ENCODE results near the gene GATA6.

GATA6 gene

DNA sequence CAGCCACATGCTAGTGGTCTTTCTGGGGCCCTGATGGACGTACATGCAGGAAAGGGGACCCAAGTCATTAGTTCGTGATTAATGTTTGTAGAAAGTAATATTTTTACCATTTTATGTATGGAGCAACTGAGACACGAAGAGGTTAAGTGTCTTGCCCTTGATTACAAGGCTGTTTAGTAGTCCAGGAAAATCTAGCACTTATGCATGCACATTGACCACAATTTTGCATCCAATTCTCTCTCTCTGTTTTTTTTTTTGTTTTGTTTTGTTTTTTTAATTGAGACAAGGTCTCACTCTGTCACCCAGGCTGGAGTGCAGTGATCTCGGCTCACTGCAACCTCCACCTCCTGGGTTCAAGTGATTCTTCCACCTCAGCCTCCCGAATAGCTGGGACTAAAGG is 8.3 kb upstream of the GATA6 start:
- Mint-ChIP-seq H3K9me3 (ENCODE audit: low read depth) (no peaks in the 10 kb centered on the region), H3K4me1 (ENCODE audit: low read depth) (peaks cover 3% of the 10 kb centered on the region), H3K27me3 (peaks cover 32% of the 10 kb centered on the region), H3K27ac (no peak overlapping the region), H3K4me3 (no peak overlapping the region), H3K36me3 (no peaks in the 10 kb centered on the region)

DNA sequence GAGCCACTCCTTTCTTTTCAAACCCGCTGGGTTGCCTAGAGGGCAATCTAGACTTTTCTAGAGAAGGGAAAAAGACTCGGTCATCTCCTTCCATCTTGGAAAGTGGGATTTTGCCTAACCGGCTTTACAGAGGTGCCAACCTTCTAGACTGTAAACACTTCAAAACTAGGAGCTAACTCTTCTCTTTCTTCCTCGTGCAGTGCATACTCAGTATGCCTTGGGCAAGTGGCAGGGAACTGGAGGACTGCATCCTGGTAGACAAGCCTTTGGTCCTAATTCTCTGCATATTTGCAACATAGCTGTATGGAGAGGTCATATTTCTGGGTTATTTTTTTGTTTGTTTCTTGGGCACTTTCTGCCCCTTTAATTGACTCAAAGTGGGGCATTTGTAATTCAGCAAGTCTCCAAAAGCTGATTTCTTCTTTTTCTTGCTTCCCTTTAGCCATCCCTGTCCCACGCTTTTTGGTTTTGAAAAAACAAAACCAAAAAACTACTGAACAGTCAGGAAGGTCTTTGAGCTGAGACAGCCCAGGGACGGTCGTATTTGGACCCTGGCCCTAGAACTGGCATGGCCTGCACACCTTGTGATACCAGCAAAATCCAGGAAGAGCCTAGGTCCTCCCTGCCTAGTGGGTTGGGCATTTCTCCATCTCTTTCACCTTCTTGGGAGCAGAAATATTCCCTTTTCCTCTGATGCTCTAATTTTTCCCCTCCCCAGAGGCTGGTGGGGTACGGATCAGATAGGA is 5.8 kb upstream of the GATA6 start:
- Mint-ChIP-seq H3K9me3 (ENCODE audit: low read depth) (no peaks in the 10 kb centered on the region), H3K4me1 (ENCODE audit: low read depth) (peaks cover 14% of the 10 kb centered on the region), H3K27ac (no peak overlapping the region), H3K36me3 (no peaks in the 10 kb centered on the region), H3K4me3 (no peak overlapping the region), H3K27me3 (peaks cover 45% of the 10 kb centered on the region)

DNA sequence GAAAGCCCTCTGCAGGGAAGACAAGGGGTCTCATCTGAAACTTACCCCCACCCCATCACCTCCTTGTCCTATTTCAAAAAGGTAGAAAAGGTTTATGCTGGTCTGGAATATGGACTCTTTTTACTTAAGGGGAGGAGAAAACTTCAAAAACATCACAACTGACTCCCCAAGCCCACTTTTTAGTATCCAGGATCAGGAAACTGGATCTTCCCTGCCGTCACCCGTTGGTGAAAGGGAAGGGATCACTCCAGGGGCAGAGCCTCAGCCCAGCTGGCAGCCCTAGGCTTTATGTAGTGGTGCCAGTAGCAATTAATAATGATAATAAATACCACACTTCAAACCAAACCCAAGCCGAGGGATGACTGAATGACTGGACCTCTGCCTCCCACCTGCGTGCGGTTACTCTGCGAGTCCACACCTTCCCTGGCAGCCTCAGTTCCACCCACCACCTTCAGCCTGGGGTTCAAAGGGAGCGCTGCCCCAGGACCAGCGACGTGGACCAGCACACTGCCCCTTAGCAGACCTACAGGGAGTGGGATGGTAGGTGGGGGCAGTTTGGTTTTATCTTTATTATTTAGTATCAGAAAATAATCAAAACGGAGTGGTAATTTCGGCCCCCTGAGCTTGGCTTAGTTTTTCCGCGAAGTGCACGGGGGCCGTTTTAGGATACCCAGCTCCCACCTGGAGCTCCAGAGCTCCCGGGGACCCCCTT is 4.9 kb upstream of the GATA6 start:
- Mint-ChIP-seq H3K4me3 (no peak overlapping the region), H3K9me3 (ENCODE audit: low read depth) (no peaks in the 10 kb centered on the region), H3K36me3 (no peaks in the 10 kb centered on the region), H3K27ac (no peak overlapping the region), H3K4me1 (ENCODE audit: low read depth) (peaks cover 17% of the 10 kb centered on the region), H3K27me3 (peaks cover 44% of the 10 kb centered on the region)

DNA sequence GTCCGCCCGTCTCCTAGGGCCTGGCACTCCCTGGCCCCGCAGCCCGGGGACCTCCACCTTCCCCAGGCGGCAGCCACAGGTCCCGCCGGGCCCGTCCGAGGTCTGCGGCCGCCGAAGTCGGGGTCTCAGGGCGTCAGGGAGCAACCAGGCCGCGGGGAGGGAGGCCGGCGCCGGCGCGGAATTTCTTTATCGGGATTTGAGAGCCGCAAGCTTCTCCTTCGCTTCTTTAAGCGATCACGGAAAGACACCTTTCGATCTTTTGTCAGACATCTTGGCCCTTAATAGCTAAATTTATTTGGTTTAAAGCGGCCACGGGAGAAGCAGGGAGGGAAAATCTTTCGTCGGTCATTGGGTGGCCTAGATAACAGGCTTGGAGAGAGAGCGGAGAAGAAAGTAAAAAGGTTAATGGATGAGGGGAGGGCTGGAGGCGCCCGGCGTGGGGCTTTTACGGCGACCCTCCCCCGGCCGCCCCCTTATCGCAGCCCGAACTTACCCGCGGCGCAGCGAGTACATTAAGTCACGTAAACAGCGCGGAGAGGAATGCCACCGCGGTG is 4.3 kb upstream of the GATA6 start:
- Mint-ChIP-seq H3K27ac (no peak overlapping the region), H3K9me3 (ENCODE audit: low read depth) (no peaks in the 10 kb centered on the region), H3K4me3 (peak overlapping the region; percentile 63), H3K36me3 (no peaks in the 10 kb centered on the region), H3K4me1 (ENCODE audit: low read depth) (peaks cover 19% of the 10 kb centered on the region), H3K27me3 (peaks cover 44% of the 10 kb centered on the region)

DNA sequence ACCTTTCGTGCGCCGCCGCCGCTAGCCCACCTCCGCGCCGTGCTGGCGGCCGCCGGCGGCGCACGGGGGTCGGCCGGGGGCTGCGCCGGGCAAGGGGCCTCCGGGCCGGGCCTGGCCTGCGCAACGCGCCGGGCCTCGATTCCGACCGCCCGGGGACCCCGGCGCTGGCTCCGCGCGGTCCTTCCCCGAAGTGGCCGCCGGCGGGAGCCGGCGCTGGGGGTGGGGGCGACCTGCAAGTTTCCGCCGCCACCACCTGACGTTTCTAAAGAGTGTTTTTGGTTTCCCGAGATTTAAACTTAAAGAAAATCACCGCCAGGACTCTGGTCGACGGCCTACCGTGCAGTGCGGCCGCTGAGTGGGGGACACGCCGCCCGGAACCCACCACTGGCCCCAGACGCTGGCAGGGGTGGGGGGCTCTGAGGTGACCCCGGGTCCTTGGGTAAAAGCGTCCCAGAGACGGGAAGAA is 3.8 kb upstream of the GATA6 start:
- Mint-ChIP-seq H3K4me1 (ENCODE audit: low read depth) (peaks cover 23% of the 10 kb centered on the region), H3K27ac (no peak overlapping the region), H3K36me3 (no peaks in the 10 kb centered on the region), H3K4me3 (no peak overlapping the region), H3K9me3 (ENCODE audit: low read depth) (no peaks in the 10 kb centered on the region), H3K27me3 (peaks cover 47% of the 10 kb centered on the region)

DNA sequence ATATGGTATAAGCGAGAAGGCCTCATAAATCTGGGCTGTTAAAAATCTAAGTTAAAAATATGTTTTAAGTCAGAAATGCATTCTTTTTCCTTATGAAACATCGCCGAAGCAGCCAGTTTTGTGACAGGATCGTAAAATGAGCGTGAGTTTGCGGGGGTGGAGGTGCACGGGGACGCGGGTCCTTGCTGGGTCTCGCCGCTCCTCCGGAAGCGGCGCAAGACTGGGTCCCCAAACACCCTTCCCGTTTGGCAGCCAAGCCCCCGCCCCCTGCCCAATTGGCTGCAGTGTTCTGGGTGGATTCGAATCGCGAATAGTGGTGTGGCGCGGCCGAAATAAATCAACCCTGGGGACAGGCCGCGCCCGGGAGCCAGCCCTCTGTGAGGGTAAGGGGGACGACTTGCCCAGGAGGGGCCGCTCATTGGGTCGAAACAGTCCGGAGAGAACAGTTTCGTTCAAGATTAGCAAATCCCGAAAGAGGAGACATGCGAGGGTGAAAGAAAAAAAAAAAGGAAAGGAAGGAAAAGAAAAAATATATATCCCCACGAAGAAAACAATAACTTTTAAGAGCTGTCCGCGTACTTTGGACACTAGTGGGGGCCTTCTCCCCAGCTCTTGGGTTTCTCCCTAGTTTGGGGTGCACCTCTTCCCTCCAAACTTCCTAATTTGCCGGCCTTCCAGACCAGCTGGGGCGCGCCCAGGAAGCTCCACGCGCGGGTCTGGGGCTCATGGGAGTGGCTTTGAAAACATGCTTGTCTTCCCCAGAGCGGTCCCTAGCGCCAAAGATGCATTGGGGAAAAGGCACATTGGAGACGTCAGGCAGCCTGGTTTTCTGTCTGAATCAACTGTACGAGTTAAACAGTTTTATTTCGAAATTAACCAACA is 3.1 kb upstream of the GATA6 start:
- H3K36me3 Mint-ChIP-seq, result no peaks in the 10 kb centered on the region
- H3K4me3 Mint-ChIP-seq, result peak overlapping the region; percentile 20
- peaks cover 47% of the 10 kb centered on the region for H3K27me3 Mint-ChIP-seq
- no peaks in the 10 kb centered on the region for H3K9me3 Mint-ChIP-seq (ENCODE audit: low read depth)
- H3K27ac Mint-ChIP-seq, result no peak overlapping the region
- peaks cover 25% of the 10 kb centered on the region for H3K4me1 Mint-ChIP-seq (ENCODE audit: low read depth)

DNA sequence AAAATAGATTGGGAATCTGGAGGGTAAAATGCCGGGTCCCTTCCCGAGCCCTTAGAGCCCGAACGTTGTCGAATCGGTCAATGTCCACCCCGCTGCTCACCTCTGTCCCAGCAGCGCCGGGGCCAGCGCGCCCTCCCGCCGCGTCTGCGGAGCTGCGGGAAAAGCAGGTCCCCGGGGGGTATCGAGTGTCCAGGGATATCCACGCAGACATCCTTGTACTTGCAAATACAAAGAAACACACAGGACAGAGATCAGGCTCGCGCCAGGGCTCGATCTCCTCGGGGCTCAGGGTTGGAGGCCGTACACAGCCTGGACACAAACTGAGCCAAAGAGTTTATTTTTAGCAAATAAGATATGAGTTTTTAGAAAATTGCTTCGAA is 2.3 kb upstream of the GATA6 start:
- no peak overlapping the region for H3K4me3 Mint-ChIP-seq
- H3K4me1 Mint-ChIP-seq (ENCODE audit: low read depth), result peaks cover 25% of the 10 kb centered on the region
- H3K27ac Mint-ChIP-seq, result no peak overlapping the region

DNA sequence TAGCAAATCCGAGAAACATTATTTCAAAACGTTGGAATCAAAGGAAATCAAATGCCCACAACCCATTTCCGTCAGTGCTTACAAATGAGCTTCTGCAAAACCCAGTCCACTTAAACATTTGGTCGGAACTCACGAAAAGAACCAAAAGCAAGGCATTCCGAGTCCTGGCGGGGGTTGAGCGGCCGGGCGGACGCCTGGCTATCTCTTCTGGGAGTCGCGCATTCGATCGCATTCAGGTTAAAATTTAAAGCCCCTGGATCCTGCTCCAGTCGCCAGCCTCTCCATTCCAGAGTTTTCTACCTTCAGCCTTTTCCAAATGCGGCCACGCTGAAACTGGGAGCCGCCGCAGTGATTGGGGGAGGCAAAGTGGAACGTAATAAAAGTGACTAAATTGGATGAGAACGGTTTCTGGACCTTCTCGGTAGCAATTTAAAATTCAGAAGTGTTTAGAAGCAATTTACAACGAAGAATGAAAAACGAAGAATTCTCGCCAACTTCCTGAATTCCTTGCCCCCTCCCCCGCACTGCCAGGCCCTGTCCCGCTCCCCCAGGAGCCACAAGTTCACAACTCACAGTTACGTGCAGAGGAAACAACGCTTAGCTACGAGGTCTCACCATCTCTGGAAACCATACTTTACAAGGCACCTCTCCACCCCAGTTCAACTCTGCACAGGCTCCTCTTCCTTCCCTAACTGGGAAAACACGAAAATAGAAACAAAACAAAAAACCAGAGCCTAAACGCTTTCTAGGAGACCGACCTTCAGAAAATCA is 1.7 kb upstream of the GATA6 start:
- H3K4me3 Mint-ChIP-seq, result peak overlapping the region; percentile 8
- peaks cover 41% of the 10 kb centered on the region for H3K27me3 Mint-ChIP-seq
- H3K27ac Mint-ChIP-seq, result no peak overlapping the region
- H3K4me1 Mint-ChIP-seq (ENCODE audit: low read depth), result peaks cover 27% of the 10 kb centered on the region
- H3K9me3 Mint-ChIP-seq (ENCODE audit: low read depth), result no peaks in the 10 kb centered on the region
- no peaks in the 10 kb centered on the region for H3K36me3 Mint-ChIP-seq

More for the DNA sequence above, 2.3 kb upstream of the GATA6 start:
- no peaks in the 10 kb centered on the region for H3K9me3 Mint-ChIP-seq (ENCODE audit: low read depth)
- no peaks in the 10 kb centered on the region for H3K36me3 Mint-ChIP-seq
- peaks cover 44% of the 10 kb centered on the region for H3K27me3 Mint-ChIP-seq

DNA sequence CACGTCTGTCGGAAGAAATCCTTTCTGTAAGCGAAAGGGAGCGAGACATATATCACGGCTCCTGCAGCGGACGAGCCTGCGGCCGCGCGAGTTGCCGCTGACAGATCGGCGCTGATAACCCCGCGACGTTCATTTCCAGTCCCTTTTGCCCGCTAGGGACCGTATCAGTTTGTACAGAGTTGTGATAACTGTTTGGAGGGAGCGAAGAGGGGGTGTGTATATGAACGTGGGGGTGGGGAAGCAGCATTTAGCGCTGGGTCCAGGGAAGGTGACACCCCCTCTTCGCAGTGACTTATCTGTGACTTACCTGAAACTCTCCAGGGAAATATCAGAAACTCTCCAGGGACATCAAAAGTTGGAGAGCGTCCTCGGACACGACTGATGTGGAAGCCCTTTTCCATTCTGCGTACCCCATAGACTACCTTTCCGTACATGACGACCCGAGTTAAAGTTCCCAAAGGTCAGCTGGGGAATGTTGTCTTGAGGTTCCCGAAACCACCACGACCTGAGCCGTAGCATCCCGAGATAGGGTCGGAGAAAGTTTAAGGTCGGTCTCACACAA is 948 bp upstream of the GATA6 start:
- peaks cover 27% of the 10 kb centered on the region for H3K4me1 Mint-ChIP-seq (ENCODE audit: low read depth)
- H3K36me3 Mint-ChIP-seq, result no peaks in the 10 kb centered on the region
- no peaks in the 10 kb centered on the region for H3K9me3 Mint-ChIP-seq (ENCODE audit: low read depth)
- peak overlapping the region; percentile 78 for H3K4me3 Mint-ChIP-seq
- peaks cover 41% of the 10 kb centered on the region for H3K27me3 Mint-ChIP-seq
- H3K27ac Mint-ChIP-seq, result no peak overlapping the region

DNA sequence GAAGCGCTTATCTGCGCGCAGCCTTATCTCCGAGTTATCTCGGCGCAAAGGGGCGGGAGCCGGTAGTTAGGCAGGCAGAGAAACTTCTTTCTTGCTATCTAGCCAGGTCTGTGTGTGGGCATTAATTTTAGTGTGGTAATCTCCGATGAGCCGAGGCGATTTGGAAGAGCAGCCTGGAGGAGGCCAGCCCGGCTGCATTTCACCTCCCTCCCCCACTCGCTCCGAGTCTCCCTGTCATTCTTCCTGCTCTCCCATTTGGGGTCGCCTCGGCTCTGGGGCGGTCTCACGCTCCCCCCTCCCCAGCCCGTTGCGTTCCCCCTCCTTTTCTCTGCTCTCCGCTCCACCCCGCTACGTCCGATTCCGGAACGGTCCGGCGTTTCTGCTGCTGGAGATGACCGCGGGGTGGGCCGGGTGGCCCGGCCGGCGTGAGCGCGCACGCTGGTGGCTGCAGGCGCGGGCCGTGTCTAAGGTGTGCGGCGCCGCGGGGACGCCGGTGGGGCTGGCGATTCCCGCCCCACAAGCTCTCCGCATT is 566 bp downstream of the GATA6 start:
- peaks cover 27% of the 10 kb centered on the region for H3K4me1 Mint-ChIP-seq (ENCODE audit: low read depth)
- H3K4me3 Mint-ChIP-seq, result peak overlapping the region; percentile 86
- H3K27ac Mint-ChIP-seq, result no peak overlapping the region
- peaks cover 40% of the 10 kb centered on the region for H3K27me3 Mint-ChIP-seq
- no peaks in the 10 kb centered on the region for H3K36me3 Mint-ChIP-seq
- no peaks in the 10 kb centered on the region for H3K9me3 Mint-ChIP-seq (ENCODE audit: low read depth)

DNA sequence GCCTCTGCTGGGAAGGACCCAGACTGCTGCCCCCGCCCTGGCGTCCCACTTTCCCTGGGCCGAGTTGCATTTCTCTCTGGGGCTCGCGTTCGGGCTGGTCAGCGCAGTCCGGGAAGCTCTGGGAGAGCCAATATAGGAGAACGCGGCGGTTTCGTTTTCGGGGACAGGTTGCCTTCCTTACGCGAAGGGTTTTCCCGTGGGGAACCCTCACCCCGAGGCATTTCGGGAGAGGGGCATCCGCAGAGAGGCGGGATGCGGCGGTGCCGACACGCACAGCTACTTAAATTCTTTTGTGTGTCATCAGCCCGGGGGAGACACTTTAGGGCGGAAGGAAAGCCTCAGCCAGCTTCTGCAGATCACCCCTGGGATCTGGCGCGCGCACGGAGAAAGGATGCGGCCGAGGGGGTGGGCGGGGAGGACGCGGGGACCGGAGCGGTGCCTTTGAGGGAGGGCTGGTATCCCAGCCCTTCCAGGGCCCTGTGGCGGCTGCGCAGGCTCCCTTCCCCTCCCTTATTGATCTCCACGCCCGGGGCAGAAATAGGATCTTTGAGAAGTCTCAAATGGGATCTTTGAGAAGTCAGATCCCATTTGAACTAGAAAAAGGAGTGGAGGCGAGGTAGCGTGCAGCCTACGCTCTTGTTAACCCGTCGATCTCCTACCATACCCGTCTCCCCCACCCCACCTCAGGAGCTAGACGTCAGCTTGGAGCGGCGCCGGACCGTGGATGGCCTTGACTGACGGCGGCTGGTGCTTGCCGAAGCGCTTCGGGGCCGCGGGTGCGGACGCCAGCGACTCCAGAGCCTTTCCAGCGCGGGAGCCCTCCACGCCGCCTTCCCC is 1.2 kb downstream of the GATA6 start:
- Mint-ChIP-seq H3K4me1 (ENCODE audit: low read depth) (peaks cover 24% of the 10 kb centered on the region), H3K27me3 (peaks cover 45% of the 10 kb centered on the region), H3K36me3 (no peaks in the 10 kb centered on the region), H3K4me3 (peak overlapping the region; percentile 86), H3K27ac (no peak overlapping the region), H3K9me3 (ENCODE audit: low read depth) (no peaks in the 10 kb centered on the region)

DNA sequence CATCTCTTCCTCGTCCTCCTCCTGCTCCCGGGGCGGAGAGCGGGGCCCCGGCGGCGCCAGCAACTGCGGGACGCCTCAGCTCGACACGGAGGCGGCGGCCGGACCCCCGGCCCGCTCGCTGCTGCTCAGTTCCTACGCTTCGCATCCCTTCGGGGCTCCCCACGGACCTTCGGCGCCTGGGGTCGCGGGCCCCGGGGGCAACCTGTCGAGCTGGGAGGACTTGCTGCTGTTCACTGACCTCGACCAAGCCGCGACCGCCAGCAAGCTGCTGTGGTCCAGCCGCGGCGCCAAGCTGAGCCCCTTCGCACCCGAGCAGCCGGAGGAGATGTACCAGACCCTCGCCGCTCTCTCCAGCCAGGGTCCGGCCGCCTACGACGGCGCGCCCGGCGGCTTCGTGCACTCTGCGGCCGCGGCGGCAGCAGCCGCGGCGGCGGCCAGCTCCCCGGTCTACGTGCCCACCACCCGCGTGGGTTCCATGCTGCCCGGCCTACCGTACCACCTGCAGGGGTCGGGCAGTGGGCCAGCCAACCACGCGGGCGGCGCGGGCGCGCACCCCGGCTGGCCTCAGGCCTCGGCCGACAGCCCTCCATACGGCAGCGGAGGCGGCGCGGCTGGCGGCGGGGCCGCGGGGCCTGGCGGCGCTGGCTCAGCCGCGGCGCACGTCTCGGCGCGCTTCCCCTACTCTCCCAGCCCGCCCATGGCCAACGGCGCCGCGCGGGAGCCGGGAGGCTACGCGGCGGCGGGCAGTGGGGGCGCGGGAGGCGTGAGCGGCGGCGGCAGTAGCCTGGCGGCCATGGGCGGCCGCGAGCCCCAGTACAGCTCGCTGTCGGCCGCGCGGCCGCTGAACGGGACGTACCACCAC is 2.1 kb downstream of the GATA6 start:
- Mint-ChIP-seq H3K27ac (no peak overlapping the region), H3K27me3 (peaks cover 44% of the 10 kb centered on the region), H3K4me3 (no peak overlapping the region), H3K9me3 (ENCODE audit: low read depth) (no peaks in the 10 kb centered on the region), H3K4me1 (ENCODE audit: low read depth) (peaks cover 26% of the 10 kb centered on the region), H3K36me3 (no peaks in the 10 kb centered on the region)
